Panc1 (cell line): ENCODE results near the gene SORBS1. TPM values are rescaled to one million over a fixed set of nuclear protein-coding genes. Genes with fewer than 3 reads are reported as not detected.

ENCODE experiments used
- ATAC-seq: fragments of 200-7000 bp; cut with Tn5 transposase; 2 replicates; pipeline ENCODE4 v1.9.1; 2020; ENCODE audit warnings: mild to moderate bottlenecking, moderate library complexity
- BruUV-seq: library from RNA; stranded (reverse); fragments of 400-500 nt; replicated peaks from 2 replicates; lab custom pipeline; 2021; lab: Mats Ljungman, UMichigan
- CTCF ChIA-PET: fragments of 300-600 bp; sonication (Branson Sonifier 250); formaldehyde crosslinking; loops from one replicate; lab custom pipeline; 2022; ENCODE audit warnings: antibody characterized with exemption; lab: Charles Lee
- POLR2A ChIA-PET: fragments of 300-600 bp; sonication (Branson Sonifier 250); formaldehyde crosslinking; loops from one replicate; lab custom pipeline; 2022; ENCODE audit warnings: antibody characterized with exemption; lab: Charles Lee
- DNase-seq: peaks from one replicate; pipeline ENCODE4 v3.0.0-alpha.2; 2010; ENCODE audit warnings: low read depth, low spot score
- H3K27ac ChIP-seq: 2 replicates; pipeline ENCODE4 v1.5.1; 2011; ENCODE audit warnings: mild to moderate bottlenecking, low read length, inconsistent platforms
- H3K27me3 ChIP-seq: fragments of 200-500 bp; sonication (Bioruptor generic); 2 replicates; pipeline ENCODE4 v1.6.0; 2014; ENCODE audit warnings: low read length, inconsistent platforms; ENCODE audit not compliant: control insufficient read depth, insufficient read depth
- H3K36me3 ChIP-seq: fragments of 200-500 bp; sonication (Bioruptor generic); 2 replicates; pipeline ENCODE4 v1.5.1; 2014; ENCODE audit warnings: inconsistent platforms, mild to moderate bottlenecking, low read length, moderate library complexity; ENCODE audit not compliant: control insufficient read depth, insufficient read depth
- H3K4me1 ChIP-seq: 2 replicates; pipeline ENCODE4 v1.5.1; 2011; ENCODE audit warnings: inconsistent platforms, mild to moderate bottlenecking, low read length, moderate library complexity; ENCODE audit not compliant: control insufficient read depth, insufficient read depth
- H3K4me3 ChIP-seq, 2 experiments: 2 replicates each; pipeline ENCODE4 v1.5.1; 2011 to 2012; ENCODE audit warnings: low read depth in 2 of 2, low read length in 2 of 2, mild to moderate bottlenecking in 2 of 2, inconsistent platforms in 1 of 2, moderate library complexity in 1 of 2
- H3K9me3 ChIP-seq: fragments of 200-500 bp; sonication (Bioruptor generic); 2 replicates; pipeline ENCODE4 v1.5.1; 2014; ENCODE audit warnings: low read depth, mild to moderate bottlenecking, inconsistent platforms, low read length, moderate library complexity; ENCODE audit not compliant: control insufficient read depth, insufficient read depth
- POLR2AphosphoS5 ChIP-seq: IDR thresholded peaks from 2 replicates; pipeline ENCODE4 v1.6.1; 2012; ENCODE audit warnings: mild to moderate bottlenecking, low read depth, low read length, moderate library complexity
- REST ChIP-seq, 2 experiments: IDR thresholded peaks; 2 replicates each; pipeline ENCODE4 v1.6.1; 2011 to 2012; ENCODE audit warnings: low read depth in 2 of 2, control low read depth in 1 of 2, low read length in 1 of 2, mild to moderate bottlenecking in 1 of 2, moderate library complexity in 1 of 2; ENCODE audit not compliant: insufficient read depth in 1 of 2
- SIN3A ChIP-seq: IDR thresholded peaks from 2 replicates; pipeline ENCODE4 v1.6.1; 2012; ENCODE audit warnings: low read depth, mild to moderate bottlenecking, low read length, moderate library complexity, borderline replicate concordance; ENCODE audit not compliant: insufficient read depth
- TCF7L2 ChIP-seq: IDR thresholded peaks from 2 replicates; pipeline ENCODE4 v1.6.1; 2011; ENCODE audit warnings: mild to moderate bottlenecking, low read depth, low read length, inconsistent platforms
- in situ Hi-C: cut with HindIII; loops from 2 replicates; pipeline ENCODE4 v1.10.0; 2016; ENCODE audit warnings: low sequenced_read_pairs, low pct_unique_long_range_greater_than_20kb
- intact Hi-C: fragments of 100-400 bp; cut with micrococcal nuclease; formaldehyde crosslinking; loops from one replicate; pipeline ENCODE4 v1.10.0; 2022; ENCODE audit not compliant: unreplicated experiment
- total RNA-seq: library from RNA; stranded (reverse); gene quantifications from one replicate; pipeline ENCODE4 v1.2.1, GENCODE V29; 2021; ENCODE audit not compliant: unreplicated experiment
- TF ChIP-seq, protein P1 (sequence below): fragments of 450-650 bp; IDR thresholded peaks from 2 replicates; pipeline ENCODE4 v1.5.1; 2017; ENCODE audit warnings: mild to moderate bottlenecking

The SORBS1 gene
- total RNA-seq, 1 experiment from 2014 or later, result 29.4 TPM

GRCh38 chr10:95419399-95419798 is 141.8 kb downstream of the SORBS1 start:
- no peaks in the 10 kb centered on the region for H3K27me3 ChIP-seq
- ChIA-PET CTCF (interaction anchor here (1.3 kb wide), 1 partner anchor 45 kb away, joined by 3 read pairs; no protein-coding TSS in a partner anchor), POLR2A (interaction anchor here (0.7 kb wide), 1 partner anchor 240 kb away, joined by 7 read pairs; no protein-coding TSS in a partner anchor)
- intact Hi-C loops, result no loop called here
- no TSS peak for BruUV-seq
- in situ Hi-C loops, result no loop called here
- DNase-seq (no peak), ATAC-seq (no peak)
- H3K9me3 ChIP-seq, result no peaks in the 10 kb centered on the region
- H3K4me3 ChIP-seq, result no peak overlapping the region
- H3K27ac ChIP-seq, result no peak overlapping the region
- H3K4me1 ChIP-seq, result no peaks in the 10 kb centered on the region
- H3K36me3 ChIP-seq, result no peaks in the 10 kb centered on the region
- TF ChIP-seq TCF7L2 (no peak), REST (IDR thresholded peaks at IDR 0.05; ENCODE audit: insufficient read depth in 1 of 2, low read depth in 2 of 2, low read length in 1 of 2) (no peak), POLR2AphosphoS5 (no peak), SIN3A (no peak)
- TF ChIP-seq, protein P1, sequence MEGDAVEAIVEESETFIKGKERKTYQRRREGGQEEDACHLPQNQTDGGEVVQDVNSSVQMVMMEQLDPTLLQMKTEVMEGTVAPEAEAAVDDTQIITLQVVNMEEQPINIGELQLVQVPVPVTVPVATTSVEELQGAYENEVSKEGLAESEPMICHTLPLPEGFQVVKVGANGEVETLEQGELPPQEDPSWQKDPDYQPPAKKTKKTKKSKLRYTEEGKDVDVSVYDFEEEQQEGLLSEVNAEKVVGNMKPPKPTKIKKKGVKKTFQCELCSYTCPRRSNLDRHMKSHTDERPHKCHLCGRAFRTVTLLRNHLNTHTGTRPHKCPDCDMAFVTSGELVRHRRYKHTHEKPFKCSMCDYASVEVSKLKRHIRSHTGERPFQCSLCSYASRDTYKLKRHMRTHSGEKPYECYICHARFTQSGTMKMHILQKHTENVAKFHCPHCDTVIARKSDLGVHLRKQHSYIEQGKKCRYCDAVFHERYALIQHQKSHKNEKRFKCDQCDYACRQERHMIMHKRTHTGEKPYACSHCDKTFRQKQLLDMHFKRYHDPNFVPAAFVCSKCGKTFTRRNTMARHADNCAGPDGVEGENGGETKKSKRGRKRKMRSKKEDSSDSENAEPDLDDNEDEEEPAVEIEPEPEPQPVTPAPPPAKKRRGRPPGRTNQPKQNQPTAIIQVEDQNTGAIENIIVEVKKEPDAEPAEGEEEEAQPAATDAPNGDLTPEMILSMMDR, result no peak

- no peak for DNase-seq
- no peak overlapping the region for H3K27ac ChIP-seq
- ChIA-PET CTCF (no interaction called here), POLR2A (interaction anchor here (0.6 kb wide), 1 partner anchor 166 kb away, joined by 3 read pairs; no protein-coding TSS in a partner anchor)
- no TSS peak for BruUV-seq
- ATAC-seq, result no peak
- H3K4me1 ChIP-seq, result no peaks in the 10 kb centered on the region
- TF ChIP-seq POLR2AphosphoS5 (no peak), TCF7L2 (no peak), REST (IDR thresholded peaks at IDR 0.05; ENCODE audit: insufficient read depth in 1 of 2, low read depth in 2 of 2, low read length in 1 of 2) (no peak), SIN3A (no peak)
- TF ChIP-seq, protein P1, result no peak
- in situ Hi-C loops (no loop called here), intact Hi-C loops (no loop called here)
- H3K36me3 ChIP-seq, result no peaks in the 10 kb centered on the region
- no peaks in the 10 kb centered on the region for H3K9me3 ChIP-seq
- no peak overlapping the region for H3K4me3 ChIP-seq
- no peaks in the 10 kb centered on the region for H3K27me3 ChIP-seq
Observed at GRCh38 chr10:95416973-95417372, 144.2 kb downstream of the SORBS1 start.
